ENCODE measurements around the gene CDK3. TPM values are rescaled to one million over a fixed set of nuclear protein-coding genes. Genes with fewer than 3 reads are reported as not detected.

CDK3 gene
- total RNA-seq, 4 donors from 2014 or later: 5.4 to 24.6 (median 16.9) TPM; not detected in 1

GRCh38 chr17:76018340-76018680, 17.7 kb downstream of the CDK3 start:
- H3K36me3 ChIP-seq: no peaks in the 10 kb centered on the region
- peaks cover 0 to 7% (median 3%) of the 10 kb centered on the region in 4 donors for H3K4me1 ChIP-seq
- no peak overlapping the region for H3K4me3 ChIP-seq
- no peaks in the 10 kb centered on the region for H3K27me3 ChIP-seq
- intact Hi-C loops (cut with DNase I; ENCODE audit: low total_unique reads): loop anchor here (10.0 kb wide), 1 partner anchor 56 kb away; the partner anchor contains the start of genes GALR2, SRP68 and ZACN
- no peaks in the 10 kb centered on the region for H3K9me3 ChIP-seq
- in situ Hi-C loops (cut with MboI; ENCODE audit: low pct_ligation_motif_present in 1 of 4, low pct_unique_long_range_greater_than_20kb in 1 of 4, low sequenced_read_pairs in 3 of 4): loop anchor here in 3 of 4 donors (10.0 to 25.0 kb wide), 2 partner anchors 266 to 269 kb away; no protein-coding TSS in a partner anchor
- no peak overlapping the region for H3K27ac ChIP-seq
- TF ChIP-seq POLR2AphosphoS5 (IDR thresholded peaks at IDR 0.05) (no peak), POLR2A (IDR thresholded peaks at IDR 0.05) (no peak), CTCF (IDR thresholded peaks at IDR 0.05) (no peak), EP300 (IDR thresholded peaks at IDR 0.05; ENCODE audit: low read depth) (no peak)
- DNase-seq: no peak
- 92% methylated on average over 4 of the region's 11 CpGs; no CpG with 5 or more reads in 1 of the 2 donors for WGBS, 2 donors (ENCODE audit: low coverage in 1 of 2)

- intact Hi-C loops (cut with DNase I; ENCODE audit: low total_unique reads): loop anchor here (10.0 kb wide), 1 partner anchor 56 kb away; the partner anchor contains the start of genes GALR2, SRP68 and ZACN
- TF ChIP-seq POLR2A (IDR thresholded peaks at IDR 0.05) (no peak), EP300 (IDR thresholded peaks at IDR 0.05; ENCODE audit: low read depth) (no peak), CTCF (IDR thresholded peaks at IDR 0.05) (no peak), POLR2AphosphoS5 (IDR thresholded peaks at IDR 0.05) (no peak)
Observed at GRCh38 chr17:76018801-76019200, 18.1 kb downstream of the CDK3 start.

GRCh38 chr17:76019833-76020467, 19.3 kb downstream of the CDK3 start:
- 83 to 85% methylated on average over 4 to 6 of the region's 6 CpGs for WGBS, 2 donors (ENCODE audit: low coverage in 1 of 2)
- no peaks in the 10 kb centered on the region for H3K4me1 ChIP-seq
- H3K4me3 ChIP-seq: no peak overlapping the region
- intact Hi-C loops (cut with DNase I; ENCODE audit: low total_unique reads): loop anchor here (10.0 kb wide), 1 partner anchor 55 kb away; the partner anchor contains the start of genes GALR2, SRP68 and ZACN
- no peaks in the 10 kb centered on the region for H3K9me3 ChIP-seq
- no peak overlapping the region for H3K27ac ChIP-seq
- no peaks in the 10 kb centered on the region for H3K27me3 ChIP-seq
- no peaks in the 10 kb centered on the region for H3K36me3 ChIP-seq
- DNase-seq: no peak
- TF ChIP-seq CTCF (IDR thresholded peaks at IDR 0.05): no peak
- no peak for TF ChIP-seq POLR2AphosphoS5 (IDR thresholded peaks at IDR 0.05)
- no peak for TF ChIP-seq EP300 (IDR thresholded peaks at IDR 0.05; ENCODE audit: low read depth)
- TF ChIP-seq POLR2A (IDR thresholded peaks at IDR 0.05): no peak
- in situ Hi-C loops (cut with MboI; ENCODE audit: low pct_ligation_motif_present in 1 of 4, low pct_unique_long_range_greater_than_20kb in 1 of 4, low sequenced_read_pairs in 3 of 4): loop anchor here in 3 of 4 donors (10.0 to 25.0 kb wide), 2 partner anchors 265 to 267 kb away; no protein-coding TSS in a partner anchor

More at GRCh38 chr17:76018801-76019200, 18.1 kb downstream of the CDK3 start:
- no peak for DNase-seq
- WGBS, 2 donors (ENCODE audit: low coverage in 1 of 2): 80% methylated on average over 7 of the region's 13 CpGs; no CpG with 5 or more reads in 1 of the 2 donors
- in situ Hi-C loops (cut with MboI; ENCODE audit: low pct_ligation_motif_present in 1 of 4, low pct_unique_long_range_greater_than_20kb in 1 of 4, low sequenced_read_pairs in 3 of 4): loop anchor here in 3 of 4 donors (10.0 to 25.0 kb wide), 2 partner anchors 266 to 268 kb away; no protein-coding TSS in a partner anchor
- H3K27ac ChIP-seq: no peak overlapping the region
- H3K27me3 ChIP-seq: no peaks in the 10 kb centered on the region
- H3K4me1 ChIP-seq: peaks cover 0 to 7% (median 3%) of the 10 kb centered on the region in 4 donors
- no peak overlapping the region for H3K4me3 ChIP-seq
- no peaks in the 10 kb centered on the region for H3K9me3 ChIP-seq
- no peaks in the 10 kb centered on the region for H3K36me3 ChIP-seq

- intact Hi-C loops (cut with DNase I; ENCODE audit: low total_unique reads): no loop called here
- no peak for DNase-seq
- Histone ChIP-seq H3K27me3 (no peaks in the 10 kb centered on the region), H3K4me1 (peaks cover 0 to 15% (median 7%) of the 10 kb centered on the region in 4 donors), H3K36me3 (no peaks in the 10 kb centered on the region), H3K27ac (no peak overlapping the region), H3K9me3 (no peaks in the 10 kb centered on the region), H3K4me3 (no peak overlapping the region)
- in situ Hi-C loops (cut with MboI; ENCODE audit: low pct_ligation_motif_present in 1 of 4, low pct_unique_long_range_greater_than_20kb in 1 of 4, low sequenced_read_pairs in 3 of 4): loop anchor here in 2 of 4 donors (25.0 kb wide), 1 partner anchor 265 kb away; no protein-coding TSS in a partner anchor
- TF ChIP-seq CTCF (IDR thresholded peaks at IDR 0.05) (no peak), EP300 (IDR thresholded peaks at IDR 0.05; ENCODE audit: low read depth) (no peak), POLR2A (IDR thresholded peaks at IDR 0.05) (no peak), POLR2AphosphoS5 (IDR thresholded peaks at IDR 0.05) (no peak)
- 95% methylated on average over 17 of the region's 24 CpGs; no CpG with 5 or more reads in 1 of the 2 donors for WGBS, 2 donors (ENCODE audit: low coverage in 1 of 2)
Observed at GRCh38 chr17:76022285-76022684, 21.6 kb downstream of the CDK3 start.
